ENCODE results near the gene PWP2. TPM values are rescaled to one million over a fixed set of nuclear protein-coding genes. Genes with fewer than 3 reads are reported as not detected.

The PWP2 gene
- total RNA-seq, 4 donors from 2014 or later = 5.6 to 63.5 (median 10.6) TPM

- Histone ChIP-seq H3K27me3 (no peaks in the 10 kb centered on the region), H3K4me3 (no peak overlapping the region), H3K9me3 (no peaks in the 10 kb centered on the region), H3K4me1 (peaks cover 4 to 26% (median 12%) of the 10 kb centered on the region in 4 donors), H3K36me3 (peaks cover 0 to 72% (median 0%) of the 10 kb centered on the region in 3 donors), H3K27ac (peak overlapping the region; percentile 68 to 89 (median 78))
- peak in 2 of 3 donors; percentile 12 to 38 for DNase-seq
- TF ChIP-seq POLR2A (IDR thresholded peaks at IDR 0.05) = no peak
- TF ChIP-seq, protein P1, sequence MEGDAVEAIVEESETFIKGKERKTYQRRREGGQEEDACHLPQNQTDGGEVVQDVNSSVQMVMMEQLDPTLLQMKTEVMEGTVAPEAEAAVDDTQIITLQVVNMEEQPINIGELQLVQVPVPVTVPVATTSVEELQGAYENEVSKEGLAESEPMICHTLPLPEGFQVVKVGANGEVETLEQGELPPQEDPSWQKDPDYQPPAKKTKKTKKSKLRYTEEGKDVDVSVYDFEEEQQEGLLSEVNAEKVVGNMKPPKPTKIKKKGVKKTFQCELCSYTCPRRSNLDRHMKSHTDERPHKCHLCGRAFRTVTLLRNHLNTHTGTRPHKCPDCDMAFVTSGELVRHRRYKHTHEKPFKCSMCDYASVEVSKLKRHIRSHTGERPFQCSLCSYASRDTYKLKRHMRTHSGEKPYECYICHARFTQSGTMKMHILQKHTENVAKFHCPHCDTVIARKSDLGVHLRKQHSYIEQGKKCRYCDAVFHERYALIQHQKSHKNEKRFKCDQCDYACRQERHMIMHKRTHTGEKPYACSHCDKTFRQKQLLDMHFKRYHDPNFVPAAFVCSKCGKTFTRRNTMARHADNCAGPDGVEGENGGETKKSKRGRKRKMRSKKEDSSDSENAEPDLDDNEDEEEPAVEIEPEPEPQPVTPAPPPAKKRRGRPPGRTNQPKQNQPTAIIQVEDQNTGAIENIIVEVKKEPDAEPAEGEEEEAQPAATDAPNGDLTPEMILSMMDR (IDR thresholded peaks at IDR 0.05) = no peak
These were observed 22.5 kb upstream of the PWP2 start for GRCh38 chr21:44084496-44085241.

- peak in 2 of 3 donors; percentile 14 to 34 for DNase-seq
- Histone ChIP-seq H3K36me3 (peaks cover 0 to 68% (median 0%) of the 10 kb centered on the region in 3 donors), H3K27ac (peak overlapping the region; percentile 68 to 94 (median 84)), H3K9me3 (no peaks in the 10 kb centered on the region), H3K4me3 (no peak overlapping the region), H3K27me3 (no peaks in the 10 kb centered on the region), H3K4me1 (peaks cover 4 to 36% (median 19%) of the 10 kb centered on the region in 4 donors)
- TF ChIP-seq, protein P1 (IDR thresholded peaks at IDR 0.05) = no peak
- no peak for TF ChIP-seq POLR2A (IDR thresholded peaks at IDR 0.05)
These were observed 21.5 kb upstream of the PWP2 start for GRCh38 chr21:44085491-44086321.

DNA sequence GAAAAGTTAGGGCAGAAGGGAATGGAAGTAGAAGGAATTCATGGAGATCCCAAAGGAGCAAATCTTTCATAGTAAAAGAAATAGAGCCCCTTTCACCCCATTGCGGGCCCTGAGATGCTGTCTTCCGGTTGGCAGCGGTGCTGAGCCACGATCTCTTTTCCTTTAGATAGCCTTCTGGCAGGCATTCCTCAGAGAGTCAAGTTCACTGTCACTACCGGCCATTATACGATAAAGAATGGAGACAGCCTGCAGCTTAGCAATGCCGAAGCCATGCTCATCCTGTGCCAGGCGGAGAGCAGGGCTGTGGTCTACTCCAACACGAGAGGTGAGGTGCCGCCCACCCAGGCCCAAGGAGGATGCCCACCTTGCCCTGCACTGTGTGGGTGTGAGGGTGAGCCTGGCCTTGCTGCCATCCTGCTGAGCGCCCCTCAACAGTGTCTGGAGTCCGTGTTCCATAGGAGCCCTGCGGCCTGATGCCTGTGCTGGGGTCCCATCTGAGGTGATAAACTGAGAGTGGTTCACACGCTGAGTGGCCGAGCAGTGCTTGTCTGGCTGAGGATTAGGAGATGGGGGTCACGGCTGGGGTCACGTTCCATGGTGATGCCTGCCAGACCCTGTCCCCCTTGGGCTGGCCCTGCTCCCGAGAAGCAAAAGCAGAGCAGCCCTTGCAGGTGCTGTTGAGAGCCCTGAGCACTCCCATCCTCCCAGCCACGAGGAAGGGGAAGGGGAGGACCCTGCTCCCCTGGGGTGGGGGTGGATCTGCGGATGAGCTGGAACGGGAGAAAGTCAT, 20.4 kb upstream of the PWP2 start:
- Histone ChIP-seq H3K9me3 (no peaks in the 10 kb centered on the region), H3K27me3 (no peaks in the 10 kb centered on the region), H3K36me3 (peaks cover 0 to 63% (median 0%) of the 10 kb centered on the region in 3 donors), H3K4me1 (peaks cover 4 to 47% (median 20%) of the 10 kb centered on the region in 4 donors), H3K27ac (peak overlapping the region; percentile 68 to 94 (median 84)), H3K4me3 (no peak overlapping the region)
- peak in 2 of 3 donors; percentile 14 to 44 for DNase-seq
- no peak for TF ChIP-seq POLR2A (IDR thresholded peaks at IDR 0.05)
- TF ChIP-seq, protein P1 (IDR thresholded peaks at IDR 0.05) = no peak

DNA sequence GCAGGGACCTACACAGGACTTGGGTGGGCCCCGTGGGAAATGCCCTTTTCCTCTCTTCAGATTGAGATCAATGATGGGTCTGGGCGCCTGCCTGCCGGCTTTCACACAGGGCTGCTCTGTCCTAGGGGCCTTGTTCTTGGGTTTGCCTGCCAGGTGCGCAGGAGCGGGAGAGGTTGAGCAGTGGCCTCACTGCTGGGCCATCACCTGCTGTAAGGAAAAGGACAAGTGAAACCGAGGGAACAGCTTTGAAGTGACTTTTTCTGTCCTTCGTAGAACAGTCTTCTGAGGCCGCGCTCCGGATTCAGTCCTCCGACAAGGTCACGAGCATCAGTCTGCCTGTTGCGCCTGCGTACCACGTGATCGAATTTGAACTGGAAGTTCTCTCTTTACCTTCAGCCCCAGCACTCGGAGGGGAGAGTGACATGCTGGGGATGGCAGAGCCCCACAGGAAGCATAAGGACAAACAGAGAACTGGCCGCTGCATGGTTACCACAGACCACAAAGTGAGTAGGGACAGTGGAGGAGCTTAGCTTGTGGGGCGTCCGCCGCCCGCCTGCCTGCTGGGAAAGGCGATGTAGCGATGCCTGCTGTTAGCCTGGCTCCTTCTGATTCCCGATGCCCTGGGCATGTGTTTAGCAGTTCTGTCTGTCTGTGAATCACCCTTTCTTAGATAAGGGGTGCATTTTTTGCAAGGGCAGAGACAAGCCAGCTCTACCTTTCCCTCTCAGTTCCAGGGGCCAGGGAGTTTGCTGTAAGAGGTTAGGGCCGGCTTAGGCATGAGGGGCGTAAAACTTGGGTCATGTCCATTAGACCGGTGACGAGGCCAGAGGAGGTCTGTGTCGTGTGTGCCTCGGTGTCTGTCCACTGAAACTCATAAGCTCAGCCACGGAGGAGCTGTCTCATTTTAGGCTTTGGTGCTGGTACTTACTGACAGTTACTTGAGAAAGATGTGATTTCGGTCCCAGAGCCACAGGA, 19.5 kb upstream of the PWP2 start:
- H3K27ac ChIP-seq = peak overlapping the region; percentile 78 to 94 (median 84)
- no peaks in the 10 kb centered on the region for H3K27me3 ChIP-seq
- H3K36me3 ChIP-seq = peaks cover 0 to 60% (median 0%) of the 10 kb centered on the region in 3 donors
- DNase-seq = peak; percentile 35 to 58 (median 51)
- H3K4me1 ChIP-seq = peaks cover 5 to 53% (median 19%) of the 10 kb centered on the region in 4 donors
- H3K4me3 ChIP-seq = no peak overlapping the region
- H3K9me3 ChIP-seq = no peaks in the 10 kb centered on the region
- TF ChIP-seq, protein P1 (IDR thresholded peaks at IDR 0.05) = no peak
- no peak for TF ChIP-seq POLR2A (IDR thresholded peaks at IDR 0.05)

Measured in Peyer's patch (tissue), 4 donors.